ENCODE data around the gene FRMD4A.

Gene FRMD4A

DNA sequence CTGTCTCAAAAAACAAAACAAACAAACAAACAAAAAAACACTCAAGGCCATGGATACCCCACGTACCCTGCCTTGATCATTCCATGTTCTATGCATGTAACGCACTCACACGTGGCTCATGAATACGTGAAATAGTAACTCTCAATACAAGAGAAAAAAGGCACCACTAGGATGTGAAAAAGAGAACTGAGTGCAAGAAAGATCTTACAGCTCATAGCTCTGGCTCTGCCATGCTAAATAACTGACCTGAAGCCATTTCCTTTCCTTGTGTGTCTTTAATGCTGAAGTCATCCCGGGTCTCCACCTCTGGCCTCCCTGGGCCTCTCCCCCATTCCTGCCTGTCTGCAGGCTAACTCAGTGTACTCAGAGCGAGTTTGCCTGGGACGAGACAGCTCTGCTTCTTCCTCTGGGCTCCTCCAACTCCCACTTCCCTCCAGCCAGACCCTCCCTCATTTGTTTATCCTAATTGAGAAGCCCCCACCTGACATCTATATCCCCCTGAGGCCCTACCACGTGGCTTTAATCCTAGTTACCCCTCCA is 626.7 kb downstream of the FRMD4A start:
- peaks cover 39% of the 10 kb centered on the region for H3K27me3 ChIP-seq
- no peak for TF ChIP-seq CTCF (IDR thresholded peaks at IDR 0.05)
- no peak overlapping the region for H3K4me3 ChIP-seq (ENCODE audit: low read depth in 1 of 2, low read length in 1 of 2)
- no peaks in the 10 kb centered on the region for H3K36me3 ChIP-seq
- peaks cover 6 to 9% of the 10 kb centered on the region in 2 experiments for H3K4me1 ChIP-seq (ENCODE audit: control insufficient read depth in 1 of 2, insufficient read depth in 1 of 2, low read depth in 1 of 2, low read length in 1 of 2)
- H3K9me3 ChIP-seq: no peaks in the 10 kb centered on the region
- H3K27ac ChIP-seq: no peak overlapping the region

DNA sequence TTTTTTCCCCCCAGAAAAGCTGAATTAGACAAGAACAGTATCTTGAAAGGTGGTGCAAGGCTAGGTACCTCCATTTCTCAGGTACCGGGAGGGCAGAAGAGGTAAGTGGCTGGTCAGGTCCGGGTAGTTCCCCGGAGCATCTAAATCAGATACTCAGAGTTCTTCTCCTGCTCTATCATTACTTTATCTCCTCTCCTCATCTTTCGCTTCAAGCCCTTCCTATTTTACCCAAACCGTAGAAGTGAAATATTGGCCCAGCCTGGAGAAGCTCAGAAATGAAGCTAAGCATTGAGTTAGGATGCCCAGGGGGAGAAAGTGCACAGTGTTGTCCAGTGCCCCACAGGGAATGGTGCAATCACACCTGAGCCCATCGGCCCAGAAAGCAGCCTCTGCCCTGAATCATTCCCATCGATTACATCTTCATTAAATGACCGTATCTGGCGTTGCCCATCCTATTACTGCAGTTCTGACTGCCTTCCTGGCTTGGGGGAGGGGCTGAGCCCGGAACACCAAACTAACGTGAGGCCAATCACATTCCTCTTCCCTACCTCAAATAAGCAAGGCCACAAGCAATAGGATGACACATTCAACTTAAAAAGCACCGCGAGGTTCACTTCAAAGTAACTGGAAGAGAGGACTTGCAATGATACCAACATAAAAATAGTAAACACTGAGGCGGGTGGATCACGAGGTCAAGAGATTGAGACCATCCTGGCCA is 627.5 kb downstream of the FRMD4A start:
- Histone ChIP-seq H3K9me3 (no peaks in the 10 kb centered on the region), H3K27me3 (peaks cover 33% of the 10 kb centered on the region), H3K4me3 (ENCODE audit: low read depth in 1 of 2, low read length in 1 of 2) (no peak overlapping the region), H3K27ac (no peak overlapping the region), H3K36me3 (no peaks in the 10 kb centered on the region), H3K4me1 (ENCODE audit: control insufficient read depth in 1 of 2, insufficient read depth in 1 of 2, low read depth in 1 of 2, low read length in 1 of 2) (peaks cover 6 to 9% of the 10 kb centered on the region in 2 experiments)
- no peak for TF ChIP-seq CTCF (IDR thresholded peaks at IDR 0.05)

DNA sequence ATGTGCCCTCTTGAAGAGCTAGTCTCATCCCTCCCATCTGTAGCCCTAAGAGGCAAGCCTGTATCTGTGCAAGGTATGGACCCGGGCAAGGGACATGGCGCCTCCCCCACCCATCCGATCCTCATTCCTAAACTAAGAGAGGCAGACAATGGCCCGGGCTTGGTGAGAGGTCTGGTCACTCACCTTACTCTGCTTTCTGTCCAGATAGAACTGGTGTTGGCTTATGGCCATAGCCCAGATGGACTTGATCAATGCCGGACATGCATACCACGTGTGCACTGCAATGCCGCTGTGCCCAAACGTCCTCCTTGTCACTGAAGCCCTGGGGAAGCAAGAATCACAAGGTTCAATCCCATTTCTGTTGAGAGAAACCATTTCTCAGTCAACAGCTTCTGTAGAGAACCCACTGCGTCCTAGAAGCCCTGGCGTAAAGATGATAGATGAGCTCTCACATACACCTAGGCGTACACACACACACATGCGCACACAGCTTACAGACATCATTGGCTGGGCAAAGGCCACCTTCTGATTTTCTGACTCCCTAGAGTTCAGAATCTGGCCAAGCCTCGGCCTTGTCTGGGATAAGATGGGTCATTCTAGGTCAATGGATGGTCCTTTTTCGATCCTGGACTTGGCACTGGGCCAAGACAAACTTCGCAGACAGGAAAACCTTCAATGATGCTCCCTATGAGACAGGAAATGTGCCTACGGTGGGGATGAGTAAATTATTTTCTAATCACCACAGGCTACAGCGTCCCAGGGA is 629.4 kb downstream of the FRMD4A start:
- Histone ChIP-seq H3K27ac (no peak overlapping the region), H3K36me3 (no peaks in the 10 kb centered on the region), H3K4me3 (ENCODE audit: low read depth in 1 of 2, low read length in 1 of 2) (no peak overlapping the region), H3K9me3 (no peaks in the 10 kb centered on the region), H3K4me1 (ENCODE audit: control insufficient read depth in 1 of 2, insufficient read depth in 1 of 2, low read depth in 1 of 2, low read length in 1 of 2) (no peaks in the 10 kb centered on the region), H3K27me3 (peaks cover 14% of the 10 kb centered on the region)
- TF ChIP-seq CTCF (IDR thresholded peaks at IDR 0.05): no peak

DNA sequence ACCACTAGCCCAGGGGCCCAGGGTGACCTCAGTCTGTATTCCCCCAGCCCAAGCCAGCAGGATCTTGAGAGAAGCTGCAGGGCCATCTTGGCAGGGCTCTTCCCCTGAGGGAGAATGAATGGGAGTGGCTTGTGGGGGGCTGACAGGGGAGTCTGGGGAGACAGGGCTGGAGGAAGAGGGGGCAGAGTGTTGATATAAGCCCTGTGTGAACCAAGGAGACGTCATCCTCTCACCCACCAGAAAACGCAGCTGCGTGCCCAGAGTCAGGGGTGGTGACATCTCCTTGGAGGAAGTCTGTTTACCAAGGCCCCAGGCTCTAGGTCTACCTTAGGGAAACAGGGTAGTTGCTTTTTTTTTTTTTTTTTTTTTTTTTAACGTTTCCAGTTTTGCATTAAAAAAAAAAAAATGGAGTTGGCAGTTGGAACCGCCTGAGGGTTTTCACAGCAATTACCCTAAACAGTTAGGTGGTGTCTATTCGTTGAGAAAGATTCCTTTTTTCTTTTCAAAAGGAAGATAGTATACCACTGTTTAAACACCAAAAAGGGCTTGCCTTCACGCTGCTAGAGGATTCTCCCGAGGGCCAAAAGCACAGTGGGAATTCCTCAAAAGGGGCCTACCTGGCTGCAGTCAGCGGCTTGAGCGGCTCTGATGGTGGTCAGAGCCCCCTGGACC is 630.1 kb downstream of the FRMD4A start:
- H3K9me3 ChIP-seq: no peaks in the 10 kb centered on the region
- no peak overlapping the region for H3K4me3 ChIP-seq (ENCODE audit: low read depth in 1 of 2, low read length in 1 of 2)
- H3K36me3 ChIP-seq: no peaks in the 10 kb centered on the region
- TF ChIP-seq CTCF (IDR thresholded peaks at IDR 0.05): no peak
- H3K27me3 ChIP-seq: peaks cover 11% of the 10 kb centered on the region
- H3K27ac ChIP-seq: no peak overlapping the region
- H3K4me1 ChIP-seq (ENCODE audit: control insufficient read depth in 1 of 2, insufficient read depth in 1 of 2, low read depth in 1 of 2, low read length in 1 of 2): no peaks in the 10 kb centered on the region

- Histone ChIP-seq H3K36me3 (no peaks in the 10 kb centered on the region), H3K27me3 (peaks cover 13% of the 10 kb centered on the region), H3K4me3 (ENCODE audit: low read depth in 1 of 2, low read length in 1 of 2) (no peak overlapping the region), H3K9me3 (no peaks in the 10 kb centered on the region), H3K27ac (no peak overlapping the region), H3K4me1 (ENCODE audit: control insufficient read depth in 1 of 2, insufficient read depth in 1 of 2, low read depth in 1 of 2, low read length in 1 of 2) (no peaks in the 10 kb centered on the region)
- no peak for TF ChIP-seq CTCF (IDR thresholded peaks at IDR 0.05)
Observed at GRCh38 chr10:13699216-13699615, 631.5 kb downstream of the FRMD4A start.
